SK-N-SH (cell line): ENCODE data around the gene HOXA5. TPM values are rescaled to one million over a fixed set of nuclear protein-coding genes. Genes with fewer than 3 reads are reported as not detected.

Source experiments
- CTCF ChIA-PET: fragments of 300-600, 350-600 bp; formaldehyde crosslinking; extraction: SDS; loops from one replicate; lab custom pipeline; 2021; lab: Yijun Ruan, JAX
- POLR2A ChIA-PET: fragments of 350-600 bp; sonication (Branson Sonifier 250); formaldehyde crosslinking; extraction: SDS; loops from one replicate; lab custom pipeline; 2020; ENCODE audit warnings: antibody characterized with exemption, inconsistent platforms; lab: Yijun Ruan, JAX
- DNase-seq: peaks from one replicate; pipeline ENCODE4 v3.0.0; 2012
- H2AFZ ChIP-seq: fragments of 200-600 bp; sonication (generic); 2 replicates; pipeline ENCODE4 v1.8.1; 2016; ENCODE audit warnings: antibody characterized with exemption, mild to moderate bottlenecking, low read depth
- H3F3A ChIP-seq: fragments of 200-600 bp; sonication (generic); replicated peaks from 2 replicates; pipeline ENCODE3; 2016; ENCODE audit warnings: antibody characterized with exemption, mild to moderate bottlenecking; ENCODE audit not compliant: insufficient read depth
- H3K27ac ChIP-seq, 2 experiments: fragments of 200-500 bp in 1 of 2; fragments of 200-600 bp in 1 of 2; sonication (Bioruptor generic) in 1 of 2; sonication (generic), shearing (Covaris generic) in 1 of 2; 2 replicates each; pipeline versions ENCODE4 v1.5.1 to v1.6.1; 2014 to 2016; ENCODE audit warnings: low read depth in 2 of 2, inconsistent platforms in 1 of 2, low read length in 1 of 2, mild to moderate bottlenecking in 1 of 2, mixed read lengths in 1 of 2
- H3K27me3 ChIP-seq: fragments of 200-600 bp; sonication (generic), shearing (Covaris generic); 2 replicates; pipeline ENCODE4 v1.6.1; 2016; ENCODE audit warnings: mixed run types; ENCODE audit not compliant: insufficient read depth
- H3K36me3 ChIP-seq, 2 experiments: fragments of 200-500 bp in 1 of 2; fragments of 200-600 bp in 1 of 2; sonication (Bioruptor generic) in 1 of 2; sonication (generic) in 1 of 2; replicated peaks in 1 of 2; 2 replicates each; pipeline versions ENCODE3 to v1.5.1; 2014 to 2016; ENCODE audit warnings: low read length in 1 of 2, mild to moderate bottlenecking in 1 of 2; ENCODE audit not compliant: insufficient read depth in 2 of 2, control insufficient read depth in 1 of 2
- H3K4me1 ChIP-seq, 2 experiments: fragments of 200-500 bp in 1 of 2; fragments of 200-600 bp in 1 of 2; sonication (Bioruptor generic) in 1 of 2; sonication (generic), shearing (Covaris generic) in 1 of 2; 2 replicates each; pipeline versions ENCODE4 v1.5.1 to v1.6.1; 2014 to 2016; ENCODE audit warnings: low read depth in 1 of 2, low read length in 1 of 2, mixed run types in 1 of 2; ENCODE audit not compliant: insufficient read depth in 2 of 2, control insufficient read depth in 1 of 2
- H3K4me2 ChIP-seq: fragments of 200-600 bp; sonication (generic), shearing (Covaris generic); 2 replicates; pipeline ENCODE4 v1.6.1; 2017; ENCODE audit warnings: mixed run types
- H3K4me3 ChIP-seq, 2 experiments: fragments of 200-500 bp in 1 of 2; fragments of 200-600 bp in 1 of 2; sonication (Bioruptor generic) in 1 of 2; sonication (generic), shearing (Covaris generic) in 1 of 2; 2 replicates each; pipeline versions ENCODE4 v1.5.1 to v1.8.1; 2014 to 2016; ENCODE audit warnings: low read depth in 2 of 2, inconsistent platforms in 1 of 2, low read length in 1 of 2, mild to moderate bottlenecking in 1 of 2, mixed read lengths in 1 of 2, moderate library complexity in 1 of 2
- H3K79me2 ChIP-seq: fragments of 200-600 bp; sonication (generic); 2 replicates; pipeline ENCODE4 v1.8.1; 2017; ENCODE audit warnings: mild to moderate bottlenecking; ENCODE audit not compliant: insufficient read depth
- H3K9ac ChIP-seq: fragments of 200-600 bp; sonication (generic); 2 replicates; pipeline ENCODE4 v1.6.1; 2017; ENCODE audit warnings: mixed run types
- H3K9me2 ChIP-seq: fragments of 200-600 bp; sonication (generic); 2 replicates; pipeline ENCODE4 v1.6.1; 2017; ENCODE audit warnings: mixed run types
- H3K9me3 ChIP-seq: fragments of 200-600 bp; sonication (generic); 2 replicates; pipeline ENCODE4 v1.6.1; 2017; ENCODE audit warnings: mixed run types, mild to moderate bottlenecking, moderate library complexity
- H4K20me1 ChIP-seq: fragments of 200-600 bp; sonication (generic); 2 replicates; pipeline ENCODE4 v1.6.1; 2017; ENCODE audit warnings: mild to moderate bottlenecking, mixed run types; ENCODE audit not compliant: insufficient read depth
- FOXM1 ChIP-seq: IDR thresholded peaks from 2 replicates; pipeline ENCODE4 v1.4.0; 2012; ENCODE audit warnings: low read depth, mild to moderate bottlenecking
- JUND ChIP-seq: IDR thresholded peaks from 2 replicates; pipeline ENCODE4 v1.4.0; 2012
- SIN3A ChIP-seq: IDR thresholded peaks from 2 replicates; pipeline ENCODE4 v1.6.1; 2012; ENCODE audit warnings: low read depth, mild to moderate bottlenecking, low read length, moderate library complexity, borderline replicate concordance
- TEAD4 ChIP-seq: IDR thresholded peaks from 2 replicates; pipeline ENCODE4 v1.4.0; 2012; ENCODE audit warnings: mild to moderate bottlenecking, borderline replicate concordance; ENCODE audit not compliant: insufficient read depth
- WGBS: methylation state at CpG from one replicate; pipeline ENCODE4 v1.1.6; 2017; ENCODE audit warnings: low lambda C conversion rate; 5-methylcytosine and 5-hydroxymethylcytosine counted together
- polyA plus RNA-seq, 3 experiments: library from polyadenylated mRNA; depleted of rRNA; stranded (reverse); fragments of >200 nt; gene quantifications; 2 replicates each; pipeline ENCODE4 v1.2.3, GENCODE V29; 2012
- TF ChIP-seq, protein P1 (sequence below): IDR thresholded peaks from 2 replicates; pipeline ENCODE4 v1.4.0; 2012; ENCODE audit warnings: low read depth, borderline replicate concordance
- TF ChIP-seq, protein P2 (sequence below): IDR thresholded peaks from 2 replicates; pipeline ENCODE4 v1.6.1; 2012; ENCODE audit warnings: mild to moderate bottlenecking, low read depth, low read length, moderate library complexity
- TF ChIP-seq, protein P3 (sequence below): fragments of 150-350 bp; IDR thresholded peaks from 2 replicates; pipeline ENCODE4 v1.6.1; 2017; ENCODE audit warnings: antibody characterized with exemption, low read length, low read depth, borderline replicate concordance

HOXA5 gene
- polyA plus RNA-seq, 1 of the 3 experiments (the other 2 are of a cell fraction): not detected

DNA sequence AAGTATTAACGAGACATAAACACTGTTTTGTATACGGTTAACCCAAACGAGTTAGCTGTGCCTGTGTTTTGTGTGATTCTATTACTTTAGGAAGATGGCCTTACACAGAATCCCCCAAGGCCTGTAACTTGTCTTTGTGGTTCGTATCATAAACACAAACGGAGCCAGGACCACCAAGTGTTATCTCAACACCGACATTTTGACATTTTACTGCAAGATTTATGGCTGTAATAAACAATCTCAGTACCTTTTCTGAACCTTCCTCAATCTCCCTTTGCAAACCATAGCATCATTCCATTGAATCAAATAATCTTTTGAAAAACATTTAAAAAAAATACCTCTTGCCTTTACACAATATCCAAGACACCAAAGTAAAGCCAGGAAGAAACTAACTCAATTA, 10.5 kb downstream of the HOXA5 start (continued):
- TF ChIP-seq TEAD4 (no peak), JUND (no peak)
- TF ChIP-seq, protein P1, sequence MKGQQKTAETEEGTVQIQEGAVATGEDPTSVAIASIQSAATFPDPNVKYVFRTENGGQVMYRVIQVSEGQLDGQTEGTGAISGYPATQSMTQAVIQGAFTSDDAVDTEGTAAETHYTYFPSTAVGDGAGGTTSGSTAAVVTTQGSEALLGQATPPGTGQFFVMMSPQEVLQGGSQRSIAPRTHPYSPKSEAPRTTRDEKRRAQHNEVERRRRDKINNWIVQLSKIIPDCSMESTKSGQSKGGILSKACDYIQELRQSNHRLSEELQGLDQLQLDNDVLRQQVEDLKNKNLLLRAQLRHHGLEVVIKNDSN: no peak
- TF ChIP-seq, protein P2, sequence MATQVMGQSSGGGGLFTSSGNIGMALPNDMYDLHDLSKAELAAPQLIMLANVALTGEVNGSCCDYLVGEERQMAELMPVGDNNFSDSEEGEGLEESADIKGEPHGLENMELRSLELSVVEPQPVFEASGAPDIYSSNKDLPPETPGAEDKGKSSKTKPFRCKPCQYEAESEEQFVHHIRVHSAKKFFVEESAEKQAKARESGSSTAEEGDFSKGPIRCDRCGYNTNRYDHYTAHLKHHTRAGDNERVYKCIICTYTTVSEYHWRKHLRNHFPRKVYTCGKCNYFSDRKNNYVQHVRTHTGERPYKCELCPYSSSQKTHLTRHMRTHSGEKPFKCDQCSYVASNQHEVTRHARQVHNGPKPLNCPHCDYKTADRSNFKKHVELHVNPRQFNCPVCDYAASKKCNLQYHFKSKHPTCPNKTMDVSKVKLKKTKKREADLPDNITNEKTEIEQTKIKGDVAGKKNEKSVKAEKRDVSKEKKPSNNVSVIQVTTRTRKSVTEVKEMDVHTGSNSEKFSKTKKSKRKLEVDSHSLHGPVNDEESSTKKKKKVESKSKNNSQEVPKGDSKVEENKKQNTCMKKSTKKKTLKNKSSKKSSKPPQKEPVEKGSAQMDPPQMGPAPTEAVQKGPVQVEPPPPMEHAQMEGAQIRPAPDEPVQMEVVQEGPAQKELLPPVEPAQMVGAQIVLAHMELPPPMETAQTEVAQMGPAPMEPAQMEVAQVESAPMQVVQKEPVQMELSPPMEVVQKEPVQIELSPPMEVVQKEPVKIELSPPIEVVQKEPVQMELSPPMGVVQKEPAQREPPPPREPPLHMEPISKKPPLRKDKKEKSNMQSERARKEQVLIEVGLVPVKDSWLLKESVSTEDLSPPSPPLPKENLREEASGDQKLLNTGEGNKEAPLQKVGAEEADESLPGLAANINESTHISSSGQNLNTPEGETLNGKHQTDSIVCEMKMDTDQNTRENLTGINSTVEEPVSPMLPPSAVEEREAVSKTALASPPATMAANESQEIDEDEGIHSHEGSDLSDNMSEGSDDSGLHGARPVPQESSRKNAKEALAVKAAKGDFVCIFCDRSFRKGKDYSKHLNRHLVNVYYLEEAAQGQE: no peak

DNA sequence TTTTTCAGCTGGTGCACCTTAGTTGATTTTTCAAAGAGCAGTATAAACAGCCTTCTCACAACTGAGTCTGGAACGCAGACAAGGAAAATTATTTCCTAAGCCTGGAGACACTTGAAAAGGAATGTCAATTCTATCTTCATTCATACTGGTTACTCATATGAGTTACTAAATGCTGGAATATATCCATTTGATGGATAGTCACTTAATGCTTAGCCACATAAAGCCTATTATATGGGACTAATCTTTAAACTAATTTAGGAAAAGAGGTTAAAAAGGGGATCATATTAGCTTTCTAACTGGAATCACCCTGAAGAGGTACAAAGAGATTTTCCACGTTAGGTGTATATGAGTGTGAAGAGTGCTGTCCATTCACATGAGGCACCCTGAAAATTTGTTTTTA, 11.3 kb downstream of the HOXA5 start:
- H3F3A ChIP-seq: no peaks in the 10 kb centered on the region
- H4K20me1 ChIP-seq: no peaks in the 10 kb centered on the region
- peaks cover 0 to 4% of the 10 kb centered on the region in 2 experiments; a peak in 1 of 4 replicates for H3K4me1 ChIP-seq
- H3K27me3 ChIP-seq: peaks cover 90% of the 10 kb centered on the region
- H3K27ac ChIP-seq: no peak overlapping the region
- H3K4me2 ChIP-seq: no peak overlapping the region
- ChIA-PET CTCF (interaction anchor here (0.9 to 5.8 kb wide), 8 partner anchors 10 to 278 kb away, joined by 3 to 36 read pairs (median 4); partner anchors contain the start of gene HOXA5), POLR2A (no interaction called here)
- no peak overlapping the region for H2AFZ ChIP-seq
- WGBS: 6% methylated on average over 2 of the region's 2 CpGs
- H3K9ac ChIP-seq: no peak overlapping the region
- no peaks in the 10 kb centered on the region for H3K79me2 ChIP-seq
- H3K36me3 ChIP-seq: no peaks in the 10 kb centered on the region
- no peak overlapping the region for H3K4me3 ChIP-seq
- no peaks in the 10 kb centered on the region for H3K9me3 ChIP-seq
- no peaks in the 10 kb centered on the region for H3K9me2 ChIP-seq
- no peak for TF ChIP-seq SIN3A
- TF ChIP-seq, protein P3, sequence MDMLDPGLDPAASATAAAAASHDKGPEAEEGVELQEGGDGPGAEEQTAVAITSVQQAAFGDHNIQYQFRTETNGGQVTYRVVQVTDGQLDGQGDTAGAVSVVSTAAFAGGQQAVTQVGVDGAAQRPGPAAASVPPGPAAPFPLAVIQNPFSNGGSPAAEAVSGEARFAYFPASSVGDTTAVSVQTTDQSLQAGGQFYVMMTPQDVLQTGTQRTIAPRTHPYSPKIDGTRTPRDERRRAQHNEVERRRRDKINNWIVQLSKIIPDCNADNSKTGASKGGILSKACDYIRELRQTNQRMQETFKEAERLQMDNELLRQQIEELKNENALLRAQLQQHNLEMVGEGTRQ: no peak
- TF ChIP-seq FOXM1: no peak
- TF ChIP-seq, all 33 proteins: peak for 0
- DNase-seq: no peak

DNA sequence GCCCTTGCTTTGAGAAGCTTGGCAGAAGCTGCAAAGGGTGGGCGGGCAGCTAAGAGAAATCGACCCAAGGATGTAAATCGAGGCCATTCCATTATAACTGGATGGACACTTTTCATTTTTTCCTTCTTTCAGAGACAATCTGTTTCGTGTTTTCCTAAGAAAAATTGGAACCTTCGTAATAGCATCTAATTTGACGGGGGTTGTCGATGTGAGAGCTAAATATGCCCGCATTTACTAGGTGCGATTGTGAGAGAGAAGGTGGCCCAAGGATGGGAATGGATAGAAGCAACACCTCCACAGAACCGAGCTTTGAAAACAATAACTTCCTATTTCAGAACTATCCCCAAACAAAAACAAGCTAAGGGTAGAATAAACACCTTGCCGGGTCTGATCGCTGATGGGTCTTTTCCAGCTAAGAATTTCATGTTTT, 12.1 kb downstream of the HOXA5 start:
- Histone ChIP-seq H3K27me3 (peaks cover 88% of the 10 kb centered on the region), H3K9ac (no peak overlapping the region), H3K4me1 (peaks cover 0 to 4% of the 10 kb centered on the region in 2 experiments; a peak in 1 of 4 replicates), H3K9me2 (no peaks in the 10 kb centered on the region), H2AFZ (no peak overlapping the region), H3K4me2 (no peak overlapping the region), H3K36me3 (no peaks in the 10 kb centered on the region), H4K20me1 (no peaks in the 10 kb centered on the region), H3K79me2 (no peaks in the 10 kb centered on the region), H3K9me3 (no peaks in the 10 kb centered on the region), H3F3A (no peaks in the 10 kb centered on the region), H3K4me3 (peak overlapping the region in 1 of 2 experiments; percentile 37; a peak in 1 of 4 replicates), H3K27ac (no peak overlapping the region)
- ChIA-PET POLR2A (interaction anchor here (0.6 kb wide), 1 partner anchor 13 kb away, joined by 3 read pairs; no protein-coding TSS in a partner anchor), CTCF (interaction anchor here (0.7 to 5.8 kb wide), 13 partner anchors 9 to 277 kb away, joined by 3 to 36 read pairs (median 4); partner anchors contain the start of gene HOXA5)
- 16% methylated on average over 12 of the region's 12 CpGs for WGBS
- DNase-seq: no peak
- no peak for TF ChIP-seq TEAD4
